Fibroblast of lung (primary cell): ENCODE measurements around the gene PTPDC1. TPM values are rescaled to one million over a fixed set of nuclear protein-coding genes. Genes with fewer than 3 reads are reported as not detected.

Experiments used
- DNase-seq, 2 donors: peaks; one replicate each; pipeline versions ENCODE4 v3.0.0 to v3.0.0-alpha.2; 2010; ENCODE audit warnings: low read depth in 2 of 2
- H2AFZ ChIP-seq: 2 replicates; pipeline ENCODE4 v1.5.1; 2012; ENCODE audit warnings: low read length, control low read depth, inconsistent platforms
- H3K27ac ChIP-seq: 2 replicates; pipeline ENCODE4 v1.5.1; 2011; ENCODE audit warnings: low read length, control low read depth; ENCODE audit not compliant: insufficient read depth
- H3K27me3 ChIP-seq: 2 replicates; pipeline ENCODE4 v1.5.1; 2011; ENCODE audit warnings: mild to moderate bottlenecking, low read length; ENCODE audit not compliant: control insufficient read depth, insufficient read depth
- H3K36me3 ChIP-seq: 2 replicates; pipeline ENCODE4 v1.5.1; 2011; ENCODE audit warnings: low read length; ENCODE audit not compliant: control insufficient read depth, insufficient read depth
- H3K4me1 ChIP-seq: 2 replicates; pipeline ENCODE4 v1.5.1; 2011; ENCODE audit warnings: low read length; ENCODE audit not compliant: control insufficient read depth, insufficient read depth; ENCODE audit errors: extremely low read depth
- H3K4me2 ChIP-seq: 2 replicates; pipeline ENCODE4 v1.5.1; 2011; ENCODE audit warnings: low read length, control low read depth; ENCODE audit not compliant: insufficient read depth; ENCODE audit errors: extremely low read depth
- H3K4me3 ChIP-seq, 4 experiments: fragments of 200-600 bp in 1 of 4; sonication (generic) in 1 of 4; replicated peaks in 1 of 4; 2 replicates each; pipeline ENCODE4 v1.5.1; 2011 to 2016; ENCODE audit warnings: low read length in 4 of 4, low read depth in 3 of 4, mild to moderate bottlenecking in 3 of 4, control low read depth in 2 of 4, inconsistent platforms in 1 of 4, mixed read lengths in 1 of 4; ENCODE audit not compliant: insufficient read depth in 1 of 4; ENCODE audit errors: control extremely low read depth in 1 of 4
- H3K79me2 ChIP-seq: 2 replicates; pipeline ENCODE4 v1.5.1; 2012; ENCODE audit warnings: mild to moderate bottlenecking, low read length, inconsistent platforms; ENCODE audit not compliant: control insufficient read depth, insufficient read depth
- H3K9ac ChIP-seq: 2 replicates; pipeline ENCODE4 v1.5.1; 2011; ENCODE audit warnings: mild to moderate bottlenecking, low read length, control low read depth; ENCODE audit not compliant: insufficient read depth
- H3K9me3 ChIP-seq: 2 replicates; pipeline ENCODE4 v1.5.1; 2012; ENCODE audit warnings: low read depth, low read length; ENCODE audit not compliant: control insufficient read depth, insufficient read depth
- H4K20me1 ChIP-seq: 2 replicates; pipeline ENCODE4 v1.5.1; 2011; ENCODE audit warnings: low read length; ENCODE audit not compliant: control insufficient read depth, insufficient read depth; ENCODE audit errors: extremely low read depth
- CTCF ChIP-seq, 2 donors: IDR thresholded peaks in 1 of 2; conservative IDR thresholded peaks in 1 of 2; 1 replicate in 1 of 2; 2 replicates in 1 of 2; pipeline ENCODE4 v1.5.1; 2011 to 2012; ENCODE audit warnings: low read length in 2 of 2, control low read depth in 1 of 2, inconsistent platforms in 1 of 2, low read depth in 1 of 2, mild to moderate bottlenecking in 1 of 2
- EZH2 ChIP-seq: IDR thresholded peaks from 2 replicates; pipeline ENCODE4 v1.5.1; 2012; ENCODE audit warnings: low read length, control low read depth, mild to moderate bottlenecking; ENCODE audit errors: missing control alignments
- polyA plus RNA-seq, 2 donors: library from polyadenylated mRNA; depleted of rRNA in 1 of 2; stranded (reverse) in 1 of 2; unstranded in 1 of 2; fragments of >200 nt; gene quantifications; 2 replicates each; pipeline ENCODE4 v1.2.1, GENCODE V29; 2011 to 2012; ENCODE audit warnings: missing spikeins in 1 of 2
- total RNA-seq: library from RNA; depleted of rRNA; stranded (reverse); fragments of >200 nt; gene quantifications from 2 replicates; pipeline ENCODE4 v1.2.1, GENCODE V29; 2014

Gene PTPDC1
- total and polyA plus RNA-seq, 2 donors (not counting 1 experiment from before 2014, with no cell fraction given): 4.4 to 7.6 TPM

- Histone ChIP-seq H3K27me3 (no peaks in the 10 kb centered on the region), H2AFZ (no peak overlapping the region), H3K27ac (no peak overlapping the region), H4K20me1 (no peaks in the 10 kb centered on the region), H3K4me2 (no peak overlapping the region), H3K79me2 (no peaks in the 10 kb centered on the region), H3K9ac (no peak overlapping the region), H3K9me3 (no peaks in the 10 kb centered on the region), H3K4me3 (no peak overlapping the region), H3K36me3 (no peaks in the 10 kb centered on the region), H3K4me1 (peaks cover 18% of the 10 kb centered on the region)
- TF ChIP-seq EZH2 (no peak), CTCF (conservative IDR thresholded peaks at IDR 0.05 in 1 of 2, IDR thresholded peaks at IDR 0.05 in 1 of 2; ENCODE audit: low read depth in 1 of 2, low read length in 2 of 2) (no peak)
- no peak for DNase-seq
Observed at GRCh38 chr9:94142353-94142752, 58.1 kb downstream of the PTPDC1 start.

GRCh38 chr9:94144394-94144793 lies 60.1 kb downstream of the PTPDC1 start:
- H3K9ac ChIP-seq: no peak overlapping the region
- no peak overlapping the region for H2AFZ ChIP-seq
- no peak overlapping the region for H3K4me3 ChIP-seq
- TF ChIP-seq CTCF (conservative IDR thresholded peaks at IDR 0.05 in 1 of 2, IDR thresholded peaks at IDR 0.05 in 1 of 2; ENCODE audit: low read depth in 1 of 2, low read length in 2 of 2) (no peak), EZH2 (no peak)
- no peaks in the 10 kb centered on the region for H3K79me2 ChIP-seq
- H3K27ac ChIP-seq: no peak overlapping the region
- no peaks in the 10 kb centered on the region for H3K27me3 ChIP-seq
- H3K4me2 ChIP-seq: no peak overlapping the region
- peaks cover 14% of the 10 kb centered on the region for H3K4me1 ChIP-seq
- no peaks in the 10 kb centered on the region for H3K36me3 ChIP-seq
- H4K20me1 ChIP-seq: no peaks in the 10 kb centered on the region
- peak in 1 of 2 donors; percentile 93 for DNase-seq
- no peaks in the 10 kb centered on the region for H3K9me3 ChIP-seq

- TF ChIP-seq EZH2 (no peak), CTCF (conservative IDR thresholded peaks at IDR 0.05 in 1 of 2, IDR thresholded peaks at IDR 0.05 in 1 of 2; ENCODE audit: low read depth in 1 of 2, low read length in 2 of 2) (no peak)
Observed at GRCh38 chr9:94145640-94146039, 61.4 kb downstream of the PTPDC1 start.

More at GRCh38 chr9:94145640-94146039, 61.4 kb downstream of the PTPDC1 start:
- Histone ChIP-seq H3K9ac (no peak overlapping the region), H2AFZ (no peak overlapping the region), H3K4me3 (no peak overlapping the region), H3K9me3 (no peaks in the 10 kb centered on the region), H3K27me3 (no peaks in the 10 kb centered on the region), H3K79me2 (no peaks in the 10 kb centered on the region), H3K36me3 (no peaks in the 10 kb centered on the region), H3K4me1 (peaks cover 8% of the 10 kb centered on the region), H4K20me1 (no peaks in the 10 kb centered on the region), H3K27ac (no peak overlapping the region), H3K4me2 (no peak overlapping the region)
- DNase-seq: no peak
